ENCODE measurements around the gene DOCK3.

GRCh38 chr3:51270559-51270958, 595.8 kb downstream of the DOCK3 start:
- TF ChIP-seq CTCF (IDR thresholded peaks at IDR 0.05) = no peak
- TF ChIP-seq POLR2A (IDR thresholded peaks at IDR 0.05) = no peak
- TF ChIP-seq POLR2AphosphoS5 (IDR thresholded peaks at IDR 0.05; ENCODE audit: insufficient read depth in 1 of 2, low read depth in 1 of 2) = no peak

Measured in vagina (tissue), 2 donors.